NCI-H2196 (cell line): Measurements from ENCODE around the gene TRIM44.

Source experiments
- DNase-seq: peaks from one replicate; lab custom pipeline; 2025; ENCODE audit not compliant: unreplicated experiment; lab: John Stamatoyannopoulos, UW

Gene TRIM44

DNA sequence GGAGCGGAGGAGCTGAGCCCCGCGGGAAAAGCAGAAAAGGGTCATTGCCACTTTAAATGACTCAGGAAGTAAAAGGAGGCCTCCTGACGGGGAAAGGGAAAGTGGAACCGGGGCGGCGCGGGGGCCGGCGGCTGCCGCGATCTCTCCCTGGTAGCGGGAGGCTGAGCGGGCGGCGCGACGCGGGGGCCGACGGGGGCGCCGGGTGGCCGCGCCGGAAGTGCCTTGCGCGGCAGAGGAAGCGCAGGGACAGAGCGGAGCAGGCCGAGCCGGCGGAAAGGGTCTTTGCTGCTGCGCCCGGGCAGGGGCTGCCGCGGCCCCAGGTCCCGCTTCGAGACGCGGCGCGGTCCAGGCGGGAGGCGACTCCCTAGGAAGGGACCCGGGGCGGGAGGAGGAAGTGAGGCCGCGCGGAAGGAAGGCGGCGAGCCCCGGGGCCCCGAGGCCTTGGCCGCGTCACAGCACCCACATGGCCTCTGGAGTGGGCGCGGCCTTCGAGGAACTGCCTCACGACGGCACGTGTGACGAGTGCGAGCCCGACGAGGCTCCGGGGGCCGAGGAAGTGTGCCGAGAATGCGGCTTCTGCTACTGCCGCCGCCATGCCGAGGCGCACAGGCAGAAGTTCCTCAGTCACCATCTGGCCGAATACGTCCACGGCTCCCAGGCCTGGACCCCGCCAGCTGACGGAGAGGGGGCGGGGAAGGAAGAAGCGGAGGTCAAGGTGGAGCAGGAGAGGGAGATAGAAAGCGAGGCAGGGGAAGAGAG, at the start of gene TRIM44:
TSS of gene TRIM44 (plus strand) at position 127 of the 759 bp plus-strand sequence. CDS start at position 464, 337 bp downstream.
- peak; percentile 85 for DNase-seq

- no peak for DNase-seq
These were observed 47.5 kb upstream of the TRIM44 start for GRCh38 chr11:35614939-35615569.

DNA sequence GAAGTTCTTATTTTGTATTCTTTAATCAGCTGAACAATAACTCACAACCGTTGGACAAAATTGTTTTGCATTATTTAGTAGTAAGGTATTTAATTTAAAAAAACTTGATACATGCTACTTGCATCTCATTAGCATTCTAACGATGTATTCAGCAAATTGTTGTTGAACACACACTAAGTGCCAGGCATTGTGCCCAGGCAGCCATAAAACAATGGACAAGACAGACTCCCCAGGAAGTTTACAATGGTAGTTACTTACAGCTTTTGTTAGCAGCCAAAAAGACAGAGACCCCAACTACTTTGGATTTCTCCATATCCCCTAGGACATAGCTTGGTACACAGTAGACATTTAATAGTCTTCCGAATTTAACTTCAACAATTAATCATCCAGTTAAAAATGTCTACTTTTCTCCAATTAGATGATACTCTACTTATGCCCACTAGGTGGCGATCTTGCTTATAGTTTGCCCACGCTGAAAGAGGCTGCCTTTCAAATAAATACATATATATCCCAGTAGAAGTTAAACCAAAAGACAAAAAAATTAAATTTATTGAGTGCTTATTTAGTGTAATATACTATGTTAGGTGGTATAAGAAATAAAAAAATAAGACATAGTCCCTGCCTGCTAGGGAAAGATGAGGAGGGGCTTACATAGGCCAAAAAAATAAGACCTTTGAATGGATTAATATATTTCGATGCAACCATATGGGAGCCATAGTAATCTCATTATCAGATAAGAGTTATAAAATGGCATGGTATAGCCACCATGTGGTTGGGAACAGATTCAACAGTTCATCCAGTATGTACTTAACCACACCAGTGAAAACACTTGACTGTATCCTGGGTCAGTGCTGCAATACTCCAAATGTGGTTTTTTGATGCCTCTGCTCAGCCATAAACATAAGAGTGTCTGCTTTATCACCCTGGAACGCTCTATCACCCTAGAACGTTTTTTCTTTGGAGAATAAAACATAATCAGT, 46.4 kb upstream of the TRIM44 start:
- DNase-seq, result peak; percentile 65

DNA sequence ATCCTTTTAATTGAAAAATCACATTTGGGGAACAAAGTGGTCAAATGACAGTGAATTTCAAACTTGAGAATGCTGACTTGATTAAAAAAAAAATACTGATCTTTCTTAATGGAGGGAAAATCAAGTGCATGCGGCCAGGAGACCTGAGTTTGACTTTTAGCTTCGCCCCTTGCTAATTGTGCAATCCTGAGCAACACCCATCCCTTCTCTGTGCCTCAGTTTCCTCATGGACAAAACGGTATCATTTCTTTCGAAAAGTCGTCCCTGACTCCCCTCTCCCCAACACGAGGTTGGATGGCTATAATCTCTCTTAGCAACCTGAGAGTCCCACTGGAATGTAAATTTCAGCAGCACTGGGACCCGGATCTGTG, 45.3 kb upstream of the TRIM44 start:
- DNase-seq, result no peak

GRCh38 chr11:35617687-35618496, 44.7 kb upstream of the TRIM44 start, which contains the start of gene FJX1:
FJX1 (plus strand) TSS chr11:35618460; CDS start chr11:35618637, 177 bp downstream.
- DNase-seq, result peak; percentile 10

DNA sequence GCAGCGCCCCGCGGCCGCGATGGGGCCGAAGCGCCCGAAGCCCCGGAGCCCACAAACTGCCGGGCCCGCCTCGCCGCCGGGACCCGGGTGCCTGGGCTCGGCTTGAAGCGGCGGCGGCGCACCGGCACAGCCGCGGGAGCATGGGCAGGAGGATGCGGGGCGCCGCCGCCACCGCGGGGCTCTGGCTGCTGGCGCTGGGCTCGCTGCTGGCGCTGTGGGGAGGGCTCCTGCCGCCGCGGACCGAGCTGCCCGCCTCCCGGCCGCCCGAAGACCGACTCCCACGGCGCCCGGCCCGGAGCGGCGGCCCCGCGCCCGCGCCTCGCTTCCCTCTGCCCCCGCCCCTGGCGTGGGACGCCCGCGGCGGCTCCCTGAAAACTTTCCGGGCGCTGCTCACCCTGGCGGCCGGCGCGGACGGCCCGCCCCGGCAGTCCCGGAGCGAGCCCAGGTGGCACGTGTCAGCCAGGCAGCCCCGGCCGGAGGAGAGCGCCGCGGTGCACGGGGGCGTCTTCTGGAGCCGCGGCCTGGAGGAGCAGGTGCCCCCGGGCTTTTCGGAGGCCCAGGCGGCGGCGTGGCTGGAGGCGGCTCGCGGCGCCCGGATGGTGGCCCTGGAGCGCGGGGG, 44.0 kb upstream of the TRIM44 start:
- no peak for DNase-seq

DNA sequence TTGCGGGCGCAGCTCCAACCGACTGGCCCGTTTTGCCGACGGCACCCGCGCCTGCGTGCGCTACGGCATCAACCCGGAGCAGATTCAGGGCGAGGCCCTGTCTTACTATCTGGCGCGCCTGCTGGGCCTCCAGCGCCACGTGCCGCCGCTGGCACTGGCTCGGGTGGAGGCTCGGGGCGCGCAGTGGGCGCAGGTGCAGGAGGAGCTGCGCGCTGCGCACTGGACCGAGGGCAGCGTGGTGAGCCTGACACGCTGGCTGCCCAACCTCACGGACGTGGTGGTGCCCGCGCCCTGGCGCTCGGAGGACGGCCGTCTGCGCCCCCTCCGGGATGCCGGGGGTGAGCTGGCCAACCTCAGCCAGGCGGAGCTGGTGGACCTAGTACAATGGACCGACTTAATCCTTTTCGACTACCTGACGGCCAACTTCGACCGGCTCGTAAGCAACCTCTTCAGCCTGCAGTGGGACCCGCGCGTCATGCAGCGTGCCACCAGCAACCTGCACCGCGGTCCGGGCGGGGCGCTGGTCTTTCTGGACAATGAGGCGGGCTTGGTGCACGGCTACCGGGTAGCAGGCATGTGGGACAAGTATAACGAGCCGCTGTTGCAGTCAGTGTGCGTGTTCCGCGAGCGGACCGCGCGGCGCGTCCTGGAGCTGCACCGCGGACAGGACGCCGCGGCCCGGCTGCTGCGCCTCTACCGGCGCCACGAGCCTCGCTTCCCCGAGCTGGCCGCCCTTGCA, 43.3 kb upstream of the TRIM44 start:
- DNase-seq, result peak; percentile 33

- no peak for DNase-seq
These were observed 42.5 kb upstream of the TRIM44 start for GRCh38 chr11:35619855-35620640.

- no peak for DNase-seq
These were observed 41.8 kb upstream of the TRIM44 start for GRCh38 chr11:35620795-35621194.

DNA sequence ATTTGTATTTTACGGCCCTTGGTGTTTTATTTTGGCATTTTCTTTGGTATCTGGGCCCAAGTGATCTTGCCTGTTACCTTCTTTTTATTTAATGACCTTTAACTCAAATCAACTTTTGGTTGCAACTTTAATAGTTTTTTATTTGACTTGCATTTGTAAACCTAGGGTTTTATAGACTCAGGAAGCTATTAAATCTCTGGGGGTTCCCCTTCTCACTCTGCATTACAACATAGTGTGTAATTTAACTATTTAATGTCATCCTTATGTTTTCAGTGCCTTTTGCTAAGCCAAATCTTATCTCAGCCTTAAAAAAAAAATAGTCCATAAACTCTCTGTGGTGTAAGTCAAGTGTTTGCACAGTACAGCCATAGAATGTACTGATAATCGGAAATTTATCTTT, 41.0 kb upstream of the TRIM44 start:
- DNase-seq, result no peak

- no peak for DNase-seq
These were observed 40.5 kb upstream of the TRIM44 start for GRCh38 chr11:35622070-35622469.

- DNase-seq, result no peak
These were observed 38.9 kb upstream of the TRIM44 start for GRCh38 chr11:35623621-35624168.

DNA sequence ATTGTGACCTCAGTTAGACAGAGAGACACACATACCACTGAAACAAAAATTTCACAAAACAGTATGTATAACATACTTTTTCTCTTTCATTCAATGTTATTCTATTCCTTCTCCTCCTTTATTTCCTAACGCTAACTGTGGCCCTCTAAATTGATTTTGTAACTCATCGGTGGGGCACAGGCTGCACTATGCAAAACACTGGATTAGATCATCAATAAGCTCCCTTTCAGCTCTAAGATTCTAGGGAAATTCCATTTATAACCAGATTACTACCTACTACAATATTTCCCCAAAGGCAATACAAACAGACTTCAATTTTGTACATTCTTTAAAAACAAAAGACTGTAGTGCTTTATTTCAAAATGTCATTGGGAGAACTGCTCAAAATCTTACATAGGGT, 38.3 kb upstream of the TRIM44 start:
- no peak for DNase-seq

DNA sequence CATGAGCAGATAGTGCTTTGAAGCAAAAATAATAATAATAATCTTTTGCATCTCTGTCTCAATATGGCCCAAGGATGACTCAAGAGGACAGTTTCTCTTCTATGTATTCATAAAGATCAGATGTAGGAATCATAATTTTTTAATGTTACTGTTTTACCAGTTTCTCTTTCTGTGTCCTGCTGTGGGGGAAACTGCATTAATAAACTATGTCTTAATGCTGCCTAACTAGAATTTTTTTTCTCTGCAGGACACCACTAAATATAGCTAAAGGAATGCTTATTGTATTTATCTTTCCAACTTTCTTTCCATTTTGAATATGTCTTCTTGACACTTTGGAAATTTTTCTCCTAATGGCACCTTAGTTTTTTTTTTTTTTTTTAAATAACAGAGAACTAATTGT, 37.8 kb upstream of the TRIM44 start:
- no peak for DNase-seq

DNA sequence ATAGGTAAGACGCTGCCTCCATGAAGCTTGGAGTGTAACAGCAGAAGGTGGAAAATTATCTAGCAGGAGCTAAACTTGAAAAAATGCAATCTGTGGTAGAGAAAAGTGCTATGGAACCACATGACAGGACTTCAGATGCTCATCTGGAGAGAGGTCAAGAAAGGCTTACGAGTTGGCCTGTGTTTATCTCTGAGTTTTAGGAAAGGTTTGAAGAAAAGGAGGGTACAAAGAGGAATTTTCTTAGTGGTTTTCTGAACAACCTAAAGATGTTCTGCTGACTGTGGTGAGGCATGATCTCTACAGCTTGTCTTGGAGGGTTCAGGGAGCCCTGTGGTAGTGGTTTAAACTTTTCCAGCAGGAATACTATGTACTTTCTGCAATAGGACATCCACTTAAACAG, 36.1 kb upstream of the TRIM44 start:
- DNase-seq, result no peak

DNA sequence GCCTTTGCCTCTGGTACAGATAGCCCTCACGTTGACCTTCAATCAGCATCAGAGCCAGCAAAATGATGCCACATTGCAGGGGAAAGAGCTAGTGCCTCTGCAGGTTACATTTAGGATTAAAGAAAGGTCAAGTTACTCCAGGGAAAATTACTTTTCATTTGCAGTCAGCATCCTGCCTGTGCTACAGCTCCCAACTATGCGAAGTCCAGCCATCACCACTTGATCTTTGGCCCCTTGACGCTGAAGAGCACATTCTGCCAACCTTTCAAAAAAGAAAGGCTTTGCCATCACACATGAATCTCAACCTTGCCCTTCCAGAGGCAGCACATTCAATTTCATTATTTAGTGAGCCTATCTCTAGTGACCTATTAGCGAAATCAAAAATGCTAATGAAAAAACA, 33.1 kb upstream of the TRIM44 start:
- no peak for DNase-seq

DNA sequence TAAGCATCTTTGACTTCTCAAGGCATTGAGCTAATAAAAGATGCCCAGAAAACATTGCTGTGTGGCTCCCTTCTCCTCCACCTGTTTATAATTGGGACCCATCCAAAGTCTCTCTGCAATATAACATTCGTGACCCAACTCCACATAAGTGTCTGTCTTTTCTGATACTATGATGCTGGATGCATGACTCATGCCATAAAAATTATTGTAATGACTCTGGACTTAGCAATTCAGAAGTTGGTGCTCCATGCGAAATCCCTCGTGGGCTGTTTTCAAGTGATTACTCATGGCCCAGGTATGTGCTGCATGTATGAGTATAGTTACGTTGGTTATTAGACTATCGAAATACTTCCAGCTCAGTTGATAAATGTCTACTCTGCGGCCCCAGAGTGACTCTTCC, 32.7 kb upstream of the TRIM44 start:
- no peak for DNase-seq

DNA sequence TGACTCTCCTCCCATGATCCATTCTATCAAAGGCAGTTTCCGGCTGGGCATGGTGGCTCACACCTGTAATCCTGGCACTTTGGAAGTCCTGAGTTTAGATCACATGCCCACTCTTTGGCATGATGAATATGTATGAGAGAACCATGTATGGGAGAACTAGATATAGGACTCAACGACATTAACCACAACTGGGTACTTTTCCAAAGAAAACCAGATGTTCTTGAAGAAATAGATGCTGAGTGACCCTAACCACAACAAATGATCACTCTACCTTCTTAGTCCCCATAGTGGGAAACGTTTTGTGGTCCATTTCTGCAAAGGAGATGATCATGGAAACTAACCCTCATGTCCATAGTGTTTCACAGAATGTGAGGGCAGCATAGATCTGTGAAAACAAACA, 30.7 kb upstream of the TRIM44 start:
- DNase-seq, result no peak
